HepG2 (cell line): ENCODE data around the gene HDAC5. TPM values are rescaled to one million over a fixed set of nuclear protein-coding genes. Genes with fewer than 3 reads are reported as not detected.
A peak's percentile ranks its signal among the peaks of the same experiment; 100 is the strongest.

ENCODE experiments used
- AHDC1 ChIP-seq: sonication (generic); formaldehyde crosslinking; IDR thresholded peaks from 2 replicates; pipeline ENCODE4 v1.5.1; 2020; ENCODE audit warnings: mild to moderate bottlenecking, missing genetic modification reagents, borderline replicate concordance
- CCDC6 ChIP-seq: sonication (generic); formaldehyde crosslinking; IDR thresholded peaks from 2 replicates; pipeline ENCODE4 v1.8.1; 2022; ENCODE audit warnings: mild to moderate bottlenecking, missing genetic modification reagents, moderate library complexity
- FIP1L1 ChIP-seq: fragments of 200-400 bp; formaldehyde crosslinking; IDR thresholded peaks from 2 replicates; pipeline ENCODE4 v1.6.1; 2018; ENCODE audit warnings: low read depth, mild to moderate bottlenecking, low read length, moderate library complexity, borderline replicate concordance; ENCODE audit not compliant: insufficient read depth
- HNRNPK ChIP-seq: fragments of 200-400 bp; formaldehyde crosslinking; IDR thresholded peaks from 2 replicates; pipeline ENCODE4 v1.6.1; 2018; ENCODE audit warnings: low read length, low read depth, moderate library complexity, mild to moderate bottlenecking; ENCODE audit not compliant: poor library complexity, severe bottlenecking
- ONECUT2 ChIP-seq: sonication (generic); formaldehyde crosslinking; IDR thresholded peaks from 2 replicates; pipeline ENCODE4 v1.4.0; 2020; ENCODE audit warnings: missing genetic modification reagents
- PPARG ChIP-seq: conservative IDR thresholded peaks from 2 replicates; pipeline ENCODE4 v1.6.1; 2016; ENCODE audit warnings: missing biosample characterization, missing genetic modification reagents
- ZNF281 ChIP-seq: sonication (generic); formaldehyde crosslinking; IDR thresholded peaks from 2 replicates; pipeline ENCODE4 v1.4.0; 2020; ENCODE audit warnings: missing genetic modification reagents, borderline replicate concordance
- ZNF296 ChIP-seq: sonication (generic); formaldehyde crosslinking; conservative IDR thresholded peaks from 2 replicates; pipeline ENCODE4 v1.5.0; 2020; ENCODE audit warnings: mild to moderate bottlenecking, missing genetic modification reagents
- ZNF446 ChIP-seq: sonication (generic); formaldehyde crosslinking; IDR thresholded peaks from 2 replicates; pipeline ENCODE4 v1.5.0; 2020; ENCODE audit warnings: mild to moderate bottlenecking, missing genetic modification reagents
- ZNF724P ChIP-seq: sonication (generic); formaldehyde crosslinking; IDR thresholded peaks from 2 replicates; pipeline ENCODE4 v1.8.0; 2022; ENCODE audit warnings: missing genetic modification reagents, borderline replicate concordance
- ZNF777 ChIP-seq: sonication (generic); formaldehyde crosslinking; IDR thresholded peaks from 2 replicates; pipeline ENCODE4 v1.4.0; 2020; ENCODE audit warnings: missing genetic modification reagents
- ZNF781 ChIP-seq: sonication (generic); formaldehyde crosslinking; IDR thresholded peaks from 2 replicates; pipeline ENCODE4 v1.5.1; 2020; ENCODE audit warnings: borderline replicate concordance, mild to moderate bottlenecking, missing genetic modification reagents; ENCODE audit errors: not compliant biosample characterization
- polyA plus RNA-seq, 8 experiments: library from polyadenylated mRNA; depleted of rRNA in 3 of 8; stranded (reverse) in 7 of 8; unstranded in 1 of 8; fragments of >200 nt; fragmentation: Illumina TruSeq in 4 of 8; extraction: Trizol in 4 of 8; gene quantifications; 2 replicates each; pipeline versions ENCODE4 v1.2.1 to v1.2.3, GENCODE V29; 2011 to 2016; ENCODE audit warnings: low read depth in 4 of 8, missing spikeins in 1 of 8, mixed read lengths in 1 of 8; ENCODE audit not compliant: insufficient read depth in 1 of 8
- total RNA-seq, 5 experiments: library from RNA; depleted of rRNA; stranded (reverse); fragments of >200 nt; fragmentation: Illumina TruSeq; extraction: Trizol; gene quantifications; 2 replicates each; pipeline ENCODE4 v1.2.3, GENCODE V29; 2016; ENCODE audit warnings: low read depth in 1 of 5
- TF ChIP-seq, protein P1 (sequence below): sonication (generic); IDR thresholded peaks from 2 replicates; pipeline ENCODE4 v1.6.1; 2016; ENCODE audit warnings: low read depth, borderline replicate concordance

HDAC5 gene
- total and polyA plus RNA-seq, 2 of the 13 experiments (the other 11 are each of a cell fraction or from before 2014, with no cell fraction given) = 46.4 to 85.4 TPM

DNA sequence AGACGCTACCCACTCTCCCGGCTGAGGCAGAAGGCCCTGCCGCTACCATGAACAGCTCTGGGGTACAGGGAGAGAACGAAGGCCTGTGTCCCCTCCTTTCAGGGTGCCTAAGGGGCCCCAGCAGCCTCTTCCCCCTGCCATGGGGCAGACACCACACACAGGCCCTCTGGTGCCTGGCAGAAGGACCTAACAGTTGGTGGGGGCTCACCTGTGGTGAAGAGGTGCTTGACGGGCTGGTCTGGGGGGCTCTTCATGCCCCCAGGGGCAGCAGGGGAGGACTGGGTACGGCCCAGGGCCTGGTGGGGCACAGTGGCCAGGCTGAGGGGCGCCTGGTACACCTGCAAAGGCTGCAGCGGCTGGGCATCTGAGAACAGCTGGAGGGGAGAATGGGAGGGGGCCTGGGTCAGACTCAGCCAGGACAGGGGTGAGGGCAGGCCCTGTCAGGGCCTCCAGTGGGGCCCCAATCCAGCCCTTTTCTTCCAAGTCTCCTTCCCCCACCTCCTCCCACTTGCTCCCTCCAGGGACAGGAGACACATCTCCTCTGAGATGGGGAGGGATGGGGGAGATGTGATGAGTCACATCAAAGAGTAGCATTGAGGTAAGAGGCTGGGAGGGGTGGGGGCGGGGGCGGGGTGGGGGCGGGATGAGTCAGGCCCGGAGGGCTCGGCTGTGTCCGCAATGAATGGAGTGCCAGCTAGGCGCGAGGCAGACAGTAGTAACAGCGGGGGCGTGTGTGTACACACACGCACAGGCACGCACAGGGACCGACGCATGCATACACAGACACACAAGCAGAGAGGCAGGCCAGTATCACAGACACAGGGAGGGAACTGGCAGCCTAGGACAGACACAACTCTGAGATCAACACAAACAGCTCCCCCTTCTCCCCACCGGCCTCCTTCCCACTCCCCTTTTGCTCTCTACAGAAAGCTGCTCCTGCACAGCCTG, 36.8 kb downstream of the HDAC5 start (continued):
- TF ChIP-seq ZNF446 (no peak), ZNF724P (CRISPR knock-in tag) (no peak), ZNF281 (CRISPR knock-in tag) (peak; percentile 57; the same call in 1 of the 2 replicates), PPARG (CRISPR knock-in tag) (no peak), CCDC6 (CRISPR knock-in tag) (no peak), ONECUT2 (CRISPR knock-in tag) (no peak), ZNF777 (no peak), AHDC1 (CRISPR knock-in tag) (no peak), HNRNPK (peak; percentile 81), ZNF781 (CRISPR knock-in tag) (no peak), ZNF296 (no peak), FIP1L1 (no peak)
- TF ChIP-seq, protein P1, sequence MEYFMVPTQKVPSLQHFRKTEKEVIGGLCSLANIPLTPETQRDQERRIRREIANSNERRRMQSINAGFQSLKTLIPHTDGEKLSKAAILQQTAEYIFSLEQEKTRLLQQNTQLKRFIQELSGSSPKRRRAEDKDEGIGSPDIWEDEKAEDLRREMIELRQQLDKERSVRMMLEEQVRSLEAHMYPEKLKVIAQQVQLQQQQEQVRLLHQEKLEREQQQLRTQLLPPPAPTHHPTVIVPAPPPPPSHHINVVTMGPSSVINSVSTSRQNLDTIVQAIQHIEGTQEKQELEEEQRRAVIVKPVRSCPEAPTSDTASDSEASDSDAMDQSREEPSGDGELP = no peak
